Measurements from ENCODE around the gene OBI1.

DNA sequence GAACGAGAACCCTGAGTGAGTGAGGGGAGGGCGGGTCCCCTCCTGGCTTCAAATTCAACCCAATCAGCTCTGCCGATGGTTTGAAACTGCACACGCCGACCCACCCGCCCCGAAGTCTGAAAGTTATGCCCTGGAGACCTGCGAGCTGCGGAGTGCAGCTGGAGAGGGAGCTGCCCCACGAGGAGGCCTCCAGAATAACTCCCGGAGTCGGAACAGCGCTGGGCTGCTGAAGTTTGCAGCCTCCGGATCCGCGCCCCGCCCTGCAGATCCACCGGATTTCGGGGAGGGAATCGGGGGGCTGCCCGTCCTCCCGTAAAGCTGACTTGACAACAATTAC is 62.6 kb downstream of the OBI1 start:
- no peak for TF ChIP-seq EGR1 (IDR thresholded peaks at IDR 0.05; ENCODE audit: low read depth)
- TF ChIP-seq, protein P1, sequence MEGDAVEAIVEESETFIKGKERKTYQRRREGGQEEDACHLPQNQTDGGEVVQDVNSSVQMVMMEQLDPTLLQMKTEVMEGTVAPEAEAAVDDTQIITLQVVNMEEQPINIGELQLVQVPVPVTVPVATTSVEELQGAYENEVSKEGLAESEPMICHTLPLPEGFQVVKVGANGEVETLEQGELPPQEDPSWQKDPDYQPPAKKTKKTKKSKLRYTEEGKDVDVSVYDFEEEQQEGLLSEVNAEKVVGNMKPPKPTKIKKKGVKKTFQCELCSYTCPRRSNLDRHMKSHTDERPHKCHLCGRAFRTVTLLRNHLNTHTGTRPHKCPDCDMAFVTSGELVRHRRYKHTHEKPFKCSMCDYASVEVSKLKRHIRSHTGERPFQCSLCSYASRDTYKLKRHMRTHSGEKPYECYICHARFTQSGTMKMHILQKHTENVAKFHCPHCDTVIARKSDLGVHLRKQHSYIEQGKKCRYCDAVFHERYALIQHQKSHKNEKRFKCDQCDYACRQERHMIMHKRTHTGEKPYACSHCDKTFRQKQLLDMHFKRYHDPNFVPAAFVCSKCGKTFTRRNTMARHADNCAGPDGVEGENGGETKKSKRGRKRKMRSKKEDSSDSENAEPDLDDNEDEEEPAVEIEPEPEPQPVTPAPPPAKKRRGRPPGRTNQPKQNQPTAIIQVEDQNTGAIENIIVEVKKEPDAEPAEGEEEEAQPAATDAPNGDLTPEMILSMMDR (IDR thresholded peaks at IDR 0.05 in 2 of 3, conservative IDR thresholded peaks at IDR 0.05 in 1 of 3; ENCODE audit: borderline replicate concordance in 1 of 3, insufficient read depth in 1 of 3, low read depth in 2 of 3, low read length in 2 of 3) = no peak
- no peak for TF ChIP-seq RAD21 (IDR thresholded peaks at IDR 0.05; ENCODE audit: low read depth)
- TF ChIP-seq, protein P2, sequence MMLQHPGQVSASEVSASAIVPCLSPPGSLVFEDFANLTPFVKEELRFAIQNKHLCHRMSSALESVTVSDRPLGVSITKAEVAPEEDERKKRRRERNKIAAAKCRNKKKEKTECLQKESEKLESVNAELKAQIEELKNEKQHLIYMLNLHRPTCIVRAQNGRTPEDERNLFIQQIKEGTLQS (IDR thresholded peaks at IDR 0.05) = no peak
- TF ChIP-seq POLR2A (IDR thresholded peaks at IDR 0.05; ENCODE audit: borderline replicate concordance, extremely low read depth, insufficient read depth, insufficient read length) = no peak
- TF ChIP-seq EZH2phosphoT487 (IDR thresholded peaks at IDR 0.05; ENCODE audit: borderline replicate concordance) = no peak
- no peak for TF ChIP-seq POLR2AphosphoS5 (IDR thresholded peaks at IDR 0.05; ENCODE audit: low read depth, low read length)
- TF ChIP-seq ZNF274 (IDR thresholded peaks at IDR 0.05; ENCODE audit: low read depth, low read length) = no peak
- TF ChIP-seq, protein P3, sequence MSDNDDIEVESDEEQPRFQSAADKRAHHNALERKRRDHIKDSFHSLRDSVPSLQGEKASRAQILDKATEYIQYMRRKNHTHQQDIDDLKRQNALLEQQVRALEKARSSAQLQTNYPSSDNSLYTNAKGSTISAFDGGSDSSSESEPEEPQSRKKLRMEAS (IDR thresholded peaks at IDR 0.05) = no peak
- no peak for TF ChIP-seq SRF (IDR thresholded peaks at IDR 0.05; ENCODE audit: low read depth)
- TF ChIP-seq YY1 (IDR thresholded peaks at IDR 0.05; ENCODE audit: extremely low read depth, insufficient replicate concordance, low read depth, low read length) = no peak
- TF ChIP-seq JUND (IDR thresholded peaks at IDR 0.05) = no peak
- TF ChIP-seq EZH2 (IDR thresholded peaks at IDR 0.05) = no peak
